Smooth muscle cell (in vitro differentiated cells): ENCODE data around the gene TMEM94. TPM values are rescaled to one million over a fixed set of nuclear protein-coding genes. Genes with fewer than 3 reads are reported as not detected.

Source experiments
- DNase-seq: peaks from one replicate; lab custom pipeline; 2025; ENCODE audit not compliant: unreplicated experiment; lab: John Stamatoyannopoulos, UW
- H2AFZ ChIP-seq: fragments of 200-600 bp; sonication (generic); 2 replicates; pipeline ENCODE4 v1.6.0; 2016; ENCODE audit warnings: antibody characterized with exemption, low read depth, mild to moderate bottlenecking
- H3F3A ChIP-seq: fragments of 200-600 bp; sonication (generic); 2 replicates; pipeline ENCODE4 v1.6.0; 2017; ENCODE audit warnings: antibody characterized with exemption, low read depth
- H3K27ac ChIP-seq: fragments of 200-600 bp; sonication (generic); 2 replicates; pipeline ENCODE4 v1.5.1; 2016; ENCODE audit warnings: low read depth, mild to moderate bottlenecking
- H3K27me3 ChIP-seq: fragments of 200-600 bp; sonication (generic); 2 replicates; pipeline ENCODE4 v1.6.1; 2016; ENCODE audit warnings: low read depth, mild to moderate bottlenecking
- H3K36me3 ChIP-seq: fragments of 200-600 bp; sonication (generic); 2 replicates; pipeline ENCODE4 v1.5.1; 2016; ENCODE audit warnings: low read depth
- H3K4me1 ChIP-seq: fragments of 200-600 bp; sonication (generic); 2 replicates; pipeline ENCODE4 v1.5.1; 2016; ENCODE audit warnings: low read depth
- H3K4me2 ChIP-seq: fragments of 200-600 bp; sonication (generic); 2 replicates; pipeline ENCODE4 v1.6.0; 2016; ENCODE audit warnings: mild to moderate bottlenecking
- H3K4me3 ChIP-seq: fragments of 200-600 bp; sonication (generic); 2 replicates; pipeline ENCODE4 v1.5.1; 2016; ENCODE audit warnings: mild to moderate bottlenecking
- H3K79me2 ChIP-seq: fragments of 200-600 bp; sonication (generic); 2 replicates; pipeline ENCODE4 v1.6.0; 2016; ENCODE audit warnings: low read depth, mild to moderate bottlenecking
- H3K9ac ChIP-seq: fragments of 200-600 bp; sonication (generic); 2 replicates; pipeline ENCODE4 v1.6.0; 2016; ENCODE audit warnings: low read depth
- H3K9me3 ChIP-seq: fragments of 200-600 bp; sonication (generic); replicated peaks from 2 replicates; pipeline ENCODE4 v1.5.1; 2016; ENCODE audit warnings: low read depth
- H4K20me1 ChIP-seq: fragments of 200-600 bp; sonication (generic); 2 replicates; pipeline ENCODE4 v1.6.0; 2016; ENCODE audit warnings: low read depth
- CTCF ChIP-seq: fragments of 200-600 bp; sonication (generic); IDR thresholded peaks from 2 replicates; pipeline ENCODE4 v1.5.1; 2017; ENCODE audit warnings: borderline replicate concordance, mild to moderate bottlenecking, antibody characterized with exemption; ENCODE audit not compliant: insufficient read depth, poor library complexity, severe bottlenecking
- WGBS: methylation state at CpG from one replicate; pipeline ENCODE4 v1.1.7; 2016; ENCODE audit warnings: low lambda C conversion rate; 5-methylcytosine and 5-hydroxymethylcytosine counted together
- polyA plus RNA-seq: library from polyadenylated mRNA; unstranded; fragments of >200 nt; fragmentation: Nextera tagmentation; extraction: Ambion mirVana; gene quantifications from 2 replicates; pipeline ENCODE4 v1.2.1, GENCODE V29; 2016
- total RNA-seq: library from RNA; depleted of rRNA; stranded (reverse); fragments of >200 nt; gene quantifications from 2 replicates; pipeline ENCODE4 v1.2.3, GENCODE V29; 2014

Gene TMEM94
- total and polyA plus RNA-seq, 2 experiments from 2014 or later: 26.3 to 35.9 TPM

- DNase-seq: no peak
- Histone ChIP-seq H3K79me2 (peaks cover 24% of the 10 kb centered on the region), H3K36me3 (no peaks in the 10 kb centered on the region), H3K9me3 (no peaks in the 10 kb centered on the region), H3K27me3 (no peaks in the 10 kb centered on the region), H3K9ac (no peak overlapping the region), H3F3A (no peaks in the 10 kb centered on the region), H2AFZ (no peak overlapping the region), H3K4me3 (no peak overlapping the region), H3K4me2 (no peak overlapping the region), H3K27ac (no peak overlapping the region), H4K20me1 (peaks cover 81% of the 10 kb centered on the region), H3K4me1 (no peaks in the 10 kb centered on the region)
- 94% methylated on average over 6 of the region's 6 CpGs for WGBS
- TF ChIP-seq CTCF: no peak
Observed at GRCh38 chr17:75465039-75465438, 8.6 kb downstream of the TMEM94 start.

- TF ChIP-seq CTCF: no peak
- H3K4me1 ChIP-seq: no peaks in the 10 kb centered on the region
- no peaks in the 10 kb centered on the region for H3K9me3 ChIP-seq
- peaks cover 81% of the 10 kb centered on the region for H4K20me1 ChIP-seq
- H2AFZ ChIP-seq: no peak overlapping the region
- WGBS: 77% methylated on average over 8 of the region's 8 CpGs
- no peak overlapping the region for H3K9ac ChIP-seq
- no peak overlapping the region for H3K4me3 ChIP-seq
- no peak overlapping the region for H3K27ac ChIP-seq
- DNase-seq: no peak
- H3K4me2 ChIP-seq: no peak overlapping the region
- H3F3A ChIP-seq: no peaks in the 10 kb centered on the region
- peaks cover 6% of the 10 kb centered on the region for H3K79me2 ChIP-seq
- no peaks in the 10 kb centered on the region for H3K27me3 ChIP-seq
- no peaks in the 10 kb centered on the region for H3K36me3 ChIP-seq
Observed at GRCh38 chr17:75468291-75468754, 11.9 kb downstream of the TMEM94 start.

GRCh38 chr17:75468779-75469373 lies 12.4 kb downstream of the TMEM94 start:
- no peak for TF ChIP-seq CTCF
- Histone ChIP-seq H3K79me2 (peaks cover 6% of the 10 kb centered on the region), H3F3A (no peaks in the 10 kb centered on the region), H3K9ac (no peak overlapping the region), H3K27ac (no peak overlapping the region), H4K20me1 (peaks cover 79% of the 10 kb centered on the region), H3K4me2 (no peak overlapping the region), H3K4me1 (no peaks in the 10 kb centered on the region), H2AFZ (no peak overlapping the region), H3K4me3 (no peak overlapping the region), H3K9me3 (no peaks in the 10 kb centered on the region), H3K36me3 (no peaks in the 10 kb centered on the region), H3K27me3 (no peaks in the 10 kb centered on the region)
- 96% methylated on average over 13 of the region's 13 CpGs for WGBS
- no peak for DNase-seq

GRCh38 chr17:75471207-75471606 lies 14.8 kb downstream of the TMEM94 start:
- Histone ChIP-seq H3F3A (no peaks in the 10 kb centered on the region), H3K36me3 (no peaks in the 10 kb centered on the region), H3K4me2 (no peak overlapping the region), H3K9me3 (no peaks in the 10 kb centered on the region), H2AFZ (no peak overlapping the region), H3K9ac (no peak overlapping the region), H3K27ac (no peak overlapping the region), H3K79me2 (peaks cover 1% of the 10 kb centered on the region), H3K4me3 (no peak overlapping the region), H3K4me1 (no peaks in the 10 kb centered on the region), H3K27me3 (no peaks in the 10 kb centered on the region), H4K20me1 (peaks cover 83% of the 10 kb centered on the region)
- TF ChIP-seq CTCF: no peak
- WGBS: 92% methylated on average over 6 of the region's 6 CpGs
- DNase-seq: no peak
